Parathyroid adenoma (tissue), 2 donors: ENCODE measurements around the gene CNOT10.
"Not testable (repeated sequence)": the region's sequence is repeated elsewhere in the genome, so short reads cannot be mapped to it uniquely, and the experiment has no call there.

Source experiments
- H2AFZ ChIP-seq: fragments of 300-600 bp; sonication (generic); one replicate; pipeline ENCODE4 v1.7.0; 2017; ENCODE audit warnings: antibody characterized with exemption, mild to moderate bottlenecking
- H3K27ac ChIP-seq: fragments of 300-600 bp; sonication (generic); one replicate; pipeline ENCODE4 v1.7.0; 2017
- H3K27me3 ChIP-seq: fragments of 300-600 bp; sonication (generic); one replicate; pipeline ENCODE4 v1.7.0; 2017; ENCODE audit warnings: low read length; ENCODE audit not compliant: control insufficient read depth, insufficient read depth
- H3K36me3 ChIP-seq: fragments of 300-600 bp; sonication (generic); one replicate; pipeline ENCODE4 v1.7.0; 2017; ENCODE audit warnings: low read length; ENCODE audit not compliant: control insufficient read depth, insufficient read depth
- H3K4me1 ChIP-seq: fragments of 300-600 bp; sonication (generic); one replicate; pipeline ENCODE4 v1.7.0; 2017; ENCODE audit warnings: control low read depth
- H3K4me2 ChIP-seq: fragments of 300-600 bp; sonication (generic); one replicate; pipeline ENCODE4 v1.7.0; 2017; ENCODE audit warnings: low read length
- H3K4me3 ChIP-seq: fragments of 300-600 bp; sonication (generic); one replicate; pipeline ENCODE4 v1.7.0; 2017; ENCODE audit warnings: low read depth, low read length
- H3K79me2 ChIP-seq: fragments of 300-600 bp; sonication (generic); one replicate; pipeline ENCODE4 v1.7.0; 2017; ENCODE audit warnings: control low read depth
- H3K9ac ChIP-seq: fragments of 300-600 bp; sonication (generic); one replicate; pipeline ENCODE4 v1.7.0; 2017; ENCODE audit warnings: mild to moderate bottlenecking
- H3K9me3 ChIP-seq: fragments of 300-600 bp; sonication (generic); one replicate; pipeline ENCODE4 v1.7.0; 2017; ENCODE audit warnings: low read length; ENCODE audit not compliant: control insufficient read depth
- CTCF ChIP-seq: fragments of 300-600 bp; sonication (generic); IDR thresholded peaks from one replicate; pipeline ENCODE4 v1.7.0; 2017; ENCODE audit warnings: antibody characterized with exemption, mild to moderate bottlenecking
- donor health status: primary hyperparathyroidism.

Gene CNOT10

DNA sequence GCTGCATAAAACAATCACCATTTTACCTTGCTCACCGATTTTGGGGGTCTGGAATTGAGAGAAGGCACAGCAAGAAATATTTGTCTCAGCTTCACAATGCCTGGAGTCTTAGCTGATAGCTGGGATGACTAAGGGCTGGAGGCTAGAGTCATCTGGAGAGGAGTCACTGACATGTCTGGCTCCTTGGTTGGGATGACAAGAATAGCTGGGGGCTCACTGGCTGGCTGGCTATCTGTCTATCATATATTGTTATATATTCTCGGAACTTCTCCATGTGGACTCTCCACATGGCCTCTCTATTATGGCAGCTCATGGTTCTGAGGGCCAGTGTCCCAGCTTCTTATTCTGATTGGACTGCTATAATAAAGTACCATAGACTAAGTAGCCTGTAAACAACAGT lies 112.8 kb downstream of the CNOT10 start:
- no peaks in the 10 kb centered on the region for H3K4me1 ChIP-seq
- H3K9me3 ChIP-seq, result no peaks in the 10 kb centered on the region
- H3K79me2 ChIP-seq, result no peaks in the 10 kb centered on the region
- no peak overlapping the region for H3K27ac ChIP-seq
- H3K4me2 ChIP-seq, result no peak overlapping the region
- no peaks in the 10 kb centered on the region for H3K27me3 ChIP-seq
- H3K4me3 ChIP-seq, result no peak overlapping the region
- TF ChIP-seq CTCF, result no peak
- H2AFZ ChIP-seq, result no peak overlapping the region
- no peaks in the 10 kb centered on the region for H3K36me3 ChIP-seq
- H3K9ac ChIP-seq, result no peak overlapping the region

GRCh38 chr3:32801440-32801839 lies 116.5 kb downstream of the CNOT10 start:
- not testable (repeated sequence) for H3K9ac ChIP-seq, H3K4me1 ChIP-seq, H3K27ac ChIP-seq, H3K4me2 ChIP-seq, H3K36me3 ChIP-seq, H2AFZ ChIP-seq, H3K4me3 ChIP-seq, H3K79me2 ChIP-seq, H3K27me3 ChIP-seq, H3K9me3 ChIP-seq

DNA sequence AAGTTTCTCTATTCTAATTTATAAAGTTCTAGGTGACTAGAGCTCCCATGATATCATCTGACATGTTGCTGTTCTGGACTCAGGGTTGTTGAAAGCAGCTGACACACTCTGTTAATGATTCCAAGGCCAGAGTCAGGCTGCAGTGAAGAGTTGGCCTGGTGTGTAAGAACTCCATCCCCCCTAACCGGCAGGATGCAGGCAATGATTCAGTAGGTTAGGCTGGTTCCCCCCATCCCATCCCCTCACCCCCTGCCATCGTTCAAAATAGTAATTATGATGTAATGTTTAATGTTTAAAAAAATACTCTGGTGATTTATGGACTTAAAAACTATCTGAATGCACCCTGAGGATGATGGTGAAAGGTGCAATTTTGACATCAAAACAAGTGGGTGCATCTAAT lies 128.2 kb downstream of the CNOT10 start:
- no peaks in the 10 kb centered on the region for H3K36me3 ChIP-seq
- no peak overlapping the region for H3K4me2 ChIP-seq
- no peaks in the 10 kb centered on the region for H3K79me2 ChIP-seq
- H3K9ac ChIP-seq, result no peak overlapping the region
- H3K4me3 ChIP-seq, result no peak overlapping the region
- H3K27ac ChIP-seq, result no peak overlapping the region
- H3K9me3 ChIP-seq, result no peaks in the 10 kb centered on the region
- H2AFZ ChIP-seq, result no peak overlapping the region
- TF ChIP-seq CTCF, result no peak
- H3K27me3 ChIP-seq, result no peaks in the 10 kb centered on the region
- H3K4me1 ChIP-seq, result no peaks in the 10 kb centered on the region

DNA sequence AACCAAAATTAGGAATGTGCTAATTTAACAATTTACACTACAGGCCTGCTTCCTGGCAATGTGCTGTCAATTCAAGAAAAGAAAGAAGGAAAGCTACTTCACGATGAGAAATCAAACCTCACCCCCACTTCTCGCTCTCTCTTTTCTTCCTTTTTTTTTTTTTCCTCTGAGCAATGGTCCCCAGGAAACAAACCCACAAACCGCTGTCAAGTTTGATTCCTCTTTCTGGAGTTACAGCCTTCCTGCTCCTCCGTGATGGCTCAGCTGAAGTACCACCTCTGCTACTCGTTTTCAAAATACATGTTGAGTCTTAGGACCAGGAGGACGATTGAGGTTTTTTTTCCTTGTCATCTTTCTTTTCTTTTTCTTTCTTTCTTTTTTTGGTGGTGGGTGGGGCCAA lies 129.4 kb downstream of the CNOT10 start:
- H3K4me1 ChIP-seq, result no peaks in the 10 kb centered on the region
- no peaks in the 10 kb centered on the region for H3K36me3 ChIP-seq
- no peak for TF ChIP-seq CTCF
- H3K27ac ChIP-seq, result no peak overlapping the region
- no peak overlapping the region for H2AFZ ChIP-seq
- no peak overlapping the region for H3K4me3 ChIP-seq
- no peak overlapping the region for H3K4me2 ChIP-seq
- no peaks in the 10 kb centered on the region for H3K79me2 ChIP-seq
- no peaks in the 10 kb centered on the region for H3K9me3 ChIP-seq
- no peaks in the 10 kb centered on the region for H3K27me3 ChIP-seq
- H3K9ac ChIP-seq, result no peak overlapping the region

DNA sequence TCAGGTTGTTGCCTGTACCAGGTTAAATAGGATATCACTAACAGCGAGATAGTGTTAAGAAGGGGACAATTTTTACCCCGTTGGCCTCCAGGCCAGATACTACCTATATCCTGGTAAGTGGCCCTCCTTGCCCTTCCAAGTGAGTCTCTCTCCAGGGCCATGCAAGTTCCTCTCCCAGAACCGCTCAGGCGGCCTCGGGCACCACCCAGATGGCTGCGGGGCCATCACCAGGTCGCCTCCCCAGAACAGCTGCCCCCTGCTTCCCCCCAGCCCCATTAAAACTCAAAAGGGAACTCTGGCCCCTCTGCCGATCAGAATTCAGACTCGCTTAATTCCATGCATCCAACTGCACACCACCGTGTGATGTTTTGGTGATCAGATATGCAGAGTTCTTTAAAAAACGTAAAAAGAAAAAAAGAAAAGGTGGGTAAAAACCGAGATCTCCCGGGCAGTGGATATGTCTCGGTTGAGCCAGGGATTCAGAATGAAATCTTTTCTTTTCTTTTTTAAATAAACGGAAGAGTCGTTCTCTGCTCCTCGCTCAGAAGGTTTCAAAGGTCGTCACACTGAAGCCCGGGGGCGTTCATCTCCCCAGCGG lies 131.0 kb downstream of the CNOT10 start:
- Histone ChIP-seq H3K27ac (no peak overlapping the region), H3K79me2 (no peaks in the 10 kb centered on the region), H3K9ac (no peak overlapping the region), H3K9me3 (no peaks in the 10 kb centered on the region), H3K4me1 (no peaks in the 10 kb centered on the region), H3K27me3 (no peaks in the 10 kb centered on the region), H3K36me3 (no peaks in the 10 kb centered on the region), H3K4me3 (no peak overlapping the region), H3K4me2 (no peak overlapping the region), H2AFZ (no peak overlapping the region)
- TF ChIP-seq CTCF, result no peak
